WERI-Rb-1 (cell line): ENCODE data around the gene RASIP1.

Experiments
- DNase-seq: peaks from one replicate; pipeline ENCODE4 v3.0.0-alpha.2; 2020
- H3K27ac ChIP-seq: fragments of 250-450 bp; sonication (Bioruptor Pico); 2 replicates; pipeline ENCODE4 v1.5.1; 2020; ENCODE audit warnings: mild to moderate bottlenecking, moderate library complexity
- H3K27me3 ChIP-seq: fragments of 250-450 bp; sonication (Bioruptor Pico); 2 replicates; pipeline ENCODE4 v1.5.1; 2021; ENCODE audit warnings: mild to moderate bottlenecking, low read depth, moderate library complexity; ENCODE audit not compliant: insufficient read depth, severe bottlenecking
- H3K36me3 ChIP-seq: fragments of 250-450 bp; sonication (Bioruptor Pico); 2 replicates; pipeline ENCODE4 v1.5.1; 2020; ENCODE audit warnings: mild to moderate bottlenecking, moderate library complexity
- H3K4me3 ChIP-seq: 2 replicates; pipeline ENCODE4 v1.5.1; 2011; ENCODE audit warnings: low read depth, mild to moderate bottlenecking, control low read depth, low read length
- H3K9me3 ChIP-seq: fragments of 250-450 bp; sonication (Bioruptor Pico); 2 replicates; pipeline ENCODE4 v1.5.1; 2021; ENCODE audit warnings: mild to moderate bottlenecking, moderate library complexity; ENCODE audit not compliant: severe bottlenecking
- CTCF ChIP-seq: IDR thresholded peaks from 2 replicates; pipeline ENCODE4 v1.5.1; 2011; ENCODE audit warnings: low read depth, mild to moderate bottlenecking, control low read depth, inconsistent platforms, low read length

The RASIP1 gene

GRCh38 chr19:48738557-48739403 lies 1.6 kb downstream of the RASIP1 start:
- no peaks in the 10 kb centered on the region for H3K9me3 ChIP-seq
- H3K4me3 ChIP-seq: peak overlapping the region; percentile 53
- H3K27ac ChIP-seq: peak overlapping the region; percentile 59
- no peaks in the 10 kb centered on the region for H3K36me3 ChIP-seq
- DNase-seq: peak; percentile 98
- H3K27me3 ChIP-seq: peaks cover 2% of the 10 kb centered on the region
- peak; percentile 28; the same call in 1 of the 2 replicates for TF ChIP-seq CTCF

GRCh38 chr19:48737360-48737998 lies 2.9 kb downstream of the RASIP1 start:
- peaks cover 2% of the 10 kb centered on the region for H3K27me3 ChIP-seq
- H3K36me3 ChIP-seq: no peaks in the 10 kb centered on the region
- H3K9me3 ChIP-seq: no peaks in the 10 kb centered on the region
- no peak for TF ChIP-seq CTCF
- no peak for DNase-seq
- no peak overlapping the region for H3K27ac ChIP-seq
- H3K4me3 ChIP-seq: no peak overlapping the region

GRCh38 chr19:48735031-48735615 lies 5.3 kb downstream of the RASIP1 start:
- no peak for TF ChIP-seq CTCF
- peak overlapping the region; percentile 48 for H3K4me3 ChIP-seq
- H3K36me3 ChIP-seq: no peaks in the 10 kb centered on the region
- H3K27me3 ChIP-seq: peaks cover 2% of the 10 kb centered on the region
- H3K27ac ChIP-seq: peak overlapping the region; percentile 84
- DNase-seq: peak; percentile 87
- H3K9me3 ChIP-seq: no peaks in the 10 kb centered on the region

- H3K27me3 ChIP-seq: no peaks in the 10 kb centered on the region
- no peak for DNase-seq
- H3K36me3 ChIP-seq: no peaks in the 10 kb centered on the region
- no peak for TF ChIP-seq CTCF
- H3K9me3 ChIP-seq: no peaks in the 10 kb centered on the region
- H3K27ac ChIP-seq: no peak overlapping the region
- H3K4me3 ChIP-seq: peak overlapping the region; percentile 48; the same call in 1 of the 2 replicates
Observed at GRCh38 chr19:48734625-48735024, 5.8 kb downstream of the RASIP1 start.

GRCh38 chr19:48731452-48731851 lies 9.0 kb downstream of the RASIP1 start:
- Histone ChIP-seq H3K9me3 (no peaks in the 10 kb centered on the region), H3K4me3 (no peak overlapping the region)
- TF ChIP-seq CTCF: no peak

More at GRCh38 chr19:48731452-48731851, 9.0 kb downstream of the RASIP1 start:
- no peaks in the 10 kb centered on the region for H3K27me3 ChIP-seq
- no peaks in the 10 kb centered on the region for H3K36me3 ChIP-seq
- no peak overlapping the region for H3K27ac ChIP-seq
- no peak for DNase-seq
